H1 (cell line): ENCODE data around the gene MMAA. TPM values are rescaled to one million over a fixed set of nuclear protein-coding genes. Genes with fewer than 3 reads are reported as not detected.

Experiments used
- CTCF ChIA-PET: fragments of 300-600 bp; sonication (Branson Sonifier 250); formaldehyde crosslinking; loops from one replicate; lab custom pipeline; 2021; ENCODE audit not compliant: partially characterized antibody; lab: Charles Lee
- POLR2A ChIA-PET: fragments of 300-600 bp; sonication (Branson Sonifier 250); formaldehyde crosslinking; loops from one replicate; lab custom pipeline; 2021; ENCODE audit warnings: inconsistent platforms; ENCODE audit not compliant: partially characterized antibody; lab: Charles Lee
- DNase-seq, 2 experiments: peaks; one replicate each; pipeline versions ENCODE4 v3.0.0 to v3.0.0-alpha.2; 2010 to 2022; ENCODE audit warnings: low spot score in 2 of 2, low read depth in 1 of 2, mixed read lengths in 1 of 2
- FAIRE-seq: peaks from 2 replicates; lab custom pipeline; 2011; peaks lifted over from hg19 to GRCh38; lab: Jason Lieb, UNC
- H2AFZ ChIP-seq: 2 replicates; pipeline ENCODE4 v1.8.1; 2012; ENCODE audit warnings: low read length, inconsistent platforms
- H2AK5ac ChIP-seq: 2 replicates; pipeline ENCODE4 v1.6.1; 2013; ENCODE audit warnings: low read depth, low read length
- H2BK120ac ChIP-seq: replicated peaks from 2 replicates; pipeline ENCODE3; 2013; ENCODE audit warnings: low read depth, low read length, inconsistent platforms
- H2BK12ac ChIP-seq: 2 replicates; pipeline ENCODE4 v1.6.1; 2013; ENCODE audit warnings: low read depth, low read length
- H2BK15ac ChIP-seq: 2 replicates; pipeline ENCODE4 v1.6.1; 2013; ENCODE audit warnings: low read length
- H2BK20ac ChIP-seq: 2 replicates; pipeline ENCODE4 v1.6.1; 2013; ENCODE audit warnings: low read length
- H2BK5ac ChIP-seq: 2 replicates; pipeline ENCODE4 v1.6.1; 2013; ENCODE audit warnings: low read depth, low read length
- H3K14ac ChIP-seq: 2 replicates; pipeline ENCODE4 v1.6.1; 2013; ENCODE audit warnings: inconsistent platforms; ENCODE audit not compliant: insufficient read length
- H3K18ac ChIP-seq: 2 replicates; pipeline ENCODE4 v1.6.1; 2013; ENCODE audit warnings: low read length; ENCODE audit errors: extremely low read depth
- H3K23ac ChIP-seq: 2 replicates; pipeline ENCODE4 v1.6.1; 2013; ENCODE audit warnings: inconsistent platforms; ENCODE audit not compliant: insufficient read length
- H3K23me2 ChIP-seq: 2 replicates; pipeline ENCODE4 v1.6.1; 2013; ENCODE audit warnings: low read depth, low read length
- H3K27ac ChIP-seq: 2 replicates; pipeline ENCODE4 v1.6.1; 2011; ENCODE audit warnings: low read depth, low read length, inconsistent platforms
- H3K27me3 ChIP-seq, 4 experiments: replicated peaks in 1 of 4; 1 replicate in 1 of 4; 2 replicates in 3 of 4; pipeline versions ENCODE4 v1.6.1 to v1.8.1; 2011 to 2013; ENCODE audit warnings: low read length in 3 of 4, mild to moderate bottlenecking in 3 of 4, inconsistent platforms in 2 of 4, mixed read lengths in 2 of 4, moderate library complexity in 1 of 4; ENCODE audit not compliant: control insufficient read depth in 3 of 4, insufficient read depth in 3 of 4; ENCODE audit errors: extremely low read depth in 1 of 4
- H3K36me3 ChIP-seq, 4 experiments: 2 replicates each; pipeline versions ENCODE4 v1.6.1 to v1.8.1; 2011 to 2013; ENCODE audit warnings: mild to moderate bottlenecking in 4 of 4, low read length in 3 of 4, moderate library complexity in 2 of 4, control low read depth in 1 of 4, inconsistent platforms in 1 of 4; ENCODE audit not compliant: insufficient read depth in 4 of 4, control insufficient read depth in 2 of 4
- H3K4ac ChIP-seq: replicated peaks from 2 replicates; pipeline ENCODE3; 2013; ENCODE audit warnings: low read length, low read depth, mixed read lengths, inconsistent platforms; ENCODE audit not compliant: insufficient read length
- H3K4me1 ChIP-seq, 4 experiments: replicated peaks in 1 of 4; 1 replicate in 1 of 4; 2 replicates in 3 of 4; pipeline versions ENCODE4 v1.6.1 to v1.8.1; 2011 to 2013; ENCODE audit warnings: low read length in 3 of 4, inconsistent platforms in 2 of 4, mixed read lengths in 1 of 4; ENCODE audit not compliant: insufficient read depth in 4 of 4, control insufficient read depth in 3 of 4
- H3K4me2 ChIP-seq, 2 experiments: 2 replicates each; pipeline versions ENCODE4 v1.6.1 to v1.8.1; 2011 to 2013; ENCODE audit warnings: low read depth in 2 of 2, low read length in 2 of 2, control low read depth in 1 of 2, inconsistent platforms in 1 of 2, mild to moderate bottlenecking in 1 of 2; ENCODE audit not compliant: insufficient read depth in 1 of 2
- H3K4me3 ChIP-seq, 4 experiments: fragments of 200-600, 300-600 bp in 1 of 4; sonication (generic), shearing (Covaris generic), sonication (Bioruptor Twin) in 1 of 4; 2 replicates each; pipeline versions ENCODE4 v1.5.1 to v1.8.1; 2011 to 2016; ENCODE audit warnings: low read length in 4 of 4, low read depth in 3 of 4, control low read depth in 2 of 4, inconsistent platforms in 2 of 4, mild to moderate bottlenecking in 2 of 4, mixed read lengths in 1 of 4, moderate library complexity in 1 of 4; ENCODE audit not compliant: insufficient read depth in 2 of 4; ENCODE audit errors: extremely low read depth in 1 of 4
- H3K56ac ChIP-seq: replicated peaks from 2 replicates; pipeline ENCODE3; 2013; ENCODE audit warnings: low read depth, mild to moderate bottlenecking, mixed read lengths, low read length, inconsistent platforms; ENCODE audit not compliant: insufficient read length
- H3K79me1 ChIP-seq: 2 replicates; pipeline ENCODE4 v1.6.1; 2013; ENCODE audit warnings: low read depth, low read length, control low read depth
- H3K79me2 ChIP-seq, 2 experiments: 2 replicates each; pipeline versions ENCODE4 v1.6.1 to v1.8.1; 2012 to 2013; ENCODE audit warnings: low read length in 2 of 2, mild to moderate bottlenecking in 2 of 2, inconsistent platforms in 1 of 2; ENCODE audit not compliant: insufficient read depth in 2 of 2, control insufficient read depth in 1 of 2
- H3K9ac ChIP-seq, 4 experiments: replicated peaks in 1 of 4; 1 replicate in 1 of 4; 2 replicates in 3 of 4; pipeline versions ENCODE4 v1.6.1 to v1.8.1; 2011 to 2013; ENCODE audit warnings: low read depth in 3 of 4, low read length in 3 of 4, control low read depth in 2 of 4, mild to moderate bottlenecking in 2 of 4, moderate library complexity in 2 of 4, inconsistent platforms in 1 of 4; ENCODE audit errors: extremely low read depth in 1 of 4
- H3K9me3 ChIP-seq, 2 experiments: 2 replicates each; pipeline versions ENCODE4 v1.6.1 to v1.8.1; 2012 to 2013; ENCODE audit warnings: mild to moderate bottlenecking in 2 of 2, moderate library complexity in 2 of 2, control low read depth in 1 of 2, inconsistent platforms in 1 of 2, low read depth in 1 of 2, low read length in 1 of 2, mixed read lengths in 1 of 2; ENCODE audit not compliant: insufficient read depth in 2 of 2
- H4K20me1 ChIP-seq, 2 experiments: replicated peaks in 1 of 2; 2 replicates each; pipeline versions ENCODE3 to v1.8.1; 2011 to 2013; ENCODE audit warnings: inconsistent platforms in 2 of 2, low read length in 2 of 2, mild to moderate bottlenecking in 1 of 2; ENCODE audit not compliant: insufficient read depth in 2 of 2, control insufficient read depth in 1 of 2
- H4K5ac ChIP-seq: 2 replicates; pipeline ENCODE4 v1.6.1; 2013; ENCODE audit warnings: low read length, low read depth, mixed read lengths, inconsistent platforms; ENCODE audit not compliant: insufficient read length
- H4K8ac ChIP-seq: 2 replicates; pipeline ENCODE4 v1.8.0; 2013; ENCODE audit warnings: mild to moderate bottlenecking, moderate library complexity, low read length, inconsistent platforms; ENCODE audit not compliant: insufficient read depth; ENCODE audit errors: extremely low read depth
- H4K91ac ChIP-seq: replicated peaks from 2 replicates; pipeline ENCODE3; 2013; ENCODE audit warnings: low read length, mixed read lengths, inconsistent platforms; ENCODE audit not compliant: insufficient read length
- CBX5 ChIP-seq: fragments of 300-800, 300-1000 bp; sonication (generic); IDR thresholded peaks from 2 replicates; pipeline ENCODE4 v1.7.1; 2016; ENCODE audit warnings: antibody characterized with exemption, low read length, low read depth
- CEBPB ChIP-seq: IDR thresholded peaks from 2 replicates; pipeline ENCODE4 v1.6.1; 2012; ENCODE audit warnings: low read depth, low read length
- HDAC6 ChIP-seq: IDR thresholded peaks from one replicate; pipeline ENCODE4 v1.7.1; 2012; ENCODE audit warnings: low read depth, mild to moderate bottlenecking, inconsistent platforms, low read length, moderate library complexity
- KDM1A ChIP-seq: fragments of 200-600, 300-600 bp; sonication (generic); IDR thresholded peaks from 2 replicates; pipeline ENCODE4 v1.7.1; 2016; ENCODE audit warnings: mild to moderate bottlenecking, low read length, borderline replicate concordance
- KDM5A ChIP-seq: fragments of 200-600 bp; IDR thresholded peaks from 2 replicates; pipeline ENCODE4 v1.7.1; 2012; ENCODE audit warnings: mild to moderate bottlenecking, low read length, inconsistent platforms, mixed read lengths
- ZNF274 ChIP-seq: IDR thresholded peaks from 2 replicates; pipeline ENCODE4 v1.7.0; 2012; ENCODE audit warnings: low read length, borderline replicate concordance; ENCODE audit errors: extremely low read depth
- WGBS, 2 experiments: shearing (Covaris generic) in 1 of 2; methylation state at CpG; one replicate each; pipeline versions ENCODE4 v1.1.6 to v1.1.7; 2013 to 2015; ENCODE audit warnings: low lambda C conversion rate in 2 of 2, mixed read lengths in 2 of 2, inconsistent platforms in 1 of 2, low coverage in 1 of 2, missing lambda C conversion rate in 1 of 2; ENCODE audit not compliant: insufficient replicate concordance in 2 of 2, insufficient coverage in 1 of 2, insufficient read length in 1 of 2; ENCODE audit errors: extremely low coverage in 1 of 2, missing lambda C conversion rate in 1 of 2; 5-methylcytosine and 5-hydroxymethylcytosine counted together
- polyA plus RNA-seq, 7 experiments: library from polyadenylated mRNA; depleted of rRNA in 3 of 7; stranded (reverse) in 5 of 7; unstranded in 2 of 7; fragments of >200 nt in 5 of 7; fragments of 200-250 nt in 2 of 7; gene quantifications; 1 replicate in 5 of 7; 2 replicates in 1 of 7; 4 replicates in 1 of 7; pipeline versions ENCODE4 v1.2.1 to v1.2.3, GENCODE V29; 2011 to 2013; ENCODE audit warnings: missing spikeins in 2 of 7, mixed read lengths in 2 of 7
- total RNA-seq: library from RNA; stranded (reverse); fragmentation: NEBNext Ultra II Directional; extraction: Animal tissue kit (Norgen Biotek cat#: 25700); gene quantifications from 2 replicates; pipeline ENCODE4 v1.2.1, GENCODE V29; 2021

The MMAA gene
- total and polyA plus RNA-seq, 2 of the 8 experiments (the other 6 are each of a cell fraction or from before 2014, with no cell fraction given): 0.98 to 4.9 TPM

- DNase-seq: no peak
- Histone ChIP-seq H3K9me3 (no peaks in the 10 kb centered on the region), H4K5ac (no peak overlapping the region), H3K23me2 (no peaks in the 10 kb centered on the region), H2BK20ac (no peak overlapping the region), H4K8ac (no peak overlapping the region), H2AFZ (no peak overlapping the region), H2AK5ac (no peak overlapping the region), H3K79me1 (no peaks in the 10 kb centered on the region), H3K4me3 (no peak overlapping the region), H2BK15ac (no peak overlapping the region), H3K79me2 (no peaks in the 10 kb centered on the region), H4K91ac (no peak overlapping the region), H2BK5ac (no peak overlapping the region), H3K56ac (no peak overlapping the region), H3K18ac (no peak overlapping the region), H3K14ac (no peak overlapping the region), H4K20me1 (no peaks in the 10 kb centered on the region), H3K36me3 (no peaks in the 10 kb centered on the region), H2BK12ac (no peak overlapping the region), H3K9ac (no peak overlapping the region), H3K4me1 (no peaks in the 10 kb centered on the region), H3K4me2 (no peak overlapping the region)
- ChIA-PET CTCF (interaction anchor here (0.6 kb wide), 1 partner anchor 158 kb away, joined by 3 read pairs; no protein-coding TSS in a partner anchor), POLR2A (no interaction called here)
- WGBS, 2 experiments: 97% methylated on average over 3 of the region's 3 CpGs; no CpG with 5 or more reads in 1 of the 2 experiments
- no peak for TF ChIP-seq KDM5A
- no peak for TF ChIP-seq KDM1A
- TF ChIP-seq CEBPB: no peak
- no peak for TF ChIP-seq CBX5
- TF ChIP-seq ZNF274: no peak
- TF ChIP-seq HDAC6: no peak
- TF ChIP-seq, all 59 proteins: peak for 0
- FAIRE-seq: no peak
- Histone ChIP-seq H3K27me3 (no peaks in the 10 kb centered on the region), H2BK120ac (no peak overlapping the region), H3K23ac (no peak overlapping the region), H3K4ac (no peak overlapping the region), H3K27ac (no peak overlapping the region)
These were observed 44.0 kb downstream of the MMAA start for GRCh38 chr4:145663194-145663593.
